Endometrial microvascular endothelial cells (primary cell): Measurements from ENCODE around the gene GLS. TPM values are rescaled to one million over a fixed set of nuclear protein-coding genes. Genes with fewer than 3 reads are reported as not detected.

Experiments used
- in situ Hi-C: cut with HindIII; loops from 2 replicates; pipeline ENCODE4 v1.10.0; 2017; ENCODE audit warnings: low sequenced_read_pairs, low pct_unique_long_range_greater_than_20kb; ENCODE audit errors: inconsistent ontology term
- total RNA-seq: library from RNA; depleted of rRNA; stranded (reverse); fragments of >200 nt; gene quantifications from one replicate; pipeline ENCODE4 v1.2.3, GENCODE V29; 2015; ENCODE audit errors: inconsistent ontology term

The GLS gene
- total RNA-seq, 1 donor from 2014 or later = 110 TPM

DNA sequence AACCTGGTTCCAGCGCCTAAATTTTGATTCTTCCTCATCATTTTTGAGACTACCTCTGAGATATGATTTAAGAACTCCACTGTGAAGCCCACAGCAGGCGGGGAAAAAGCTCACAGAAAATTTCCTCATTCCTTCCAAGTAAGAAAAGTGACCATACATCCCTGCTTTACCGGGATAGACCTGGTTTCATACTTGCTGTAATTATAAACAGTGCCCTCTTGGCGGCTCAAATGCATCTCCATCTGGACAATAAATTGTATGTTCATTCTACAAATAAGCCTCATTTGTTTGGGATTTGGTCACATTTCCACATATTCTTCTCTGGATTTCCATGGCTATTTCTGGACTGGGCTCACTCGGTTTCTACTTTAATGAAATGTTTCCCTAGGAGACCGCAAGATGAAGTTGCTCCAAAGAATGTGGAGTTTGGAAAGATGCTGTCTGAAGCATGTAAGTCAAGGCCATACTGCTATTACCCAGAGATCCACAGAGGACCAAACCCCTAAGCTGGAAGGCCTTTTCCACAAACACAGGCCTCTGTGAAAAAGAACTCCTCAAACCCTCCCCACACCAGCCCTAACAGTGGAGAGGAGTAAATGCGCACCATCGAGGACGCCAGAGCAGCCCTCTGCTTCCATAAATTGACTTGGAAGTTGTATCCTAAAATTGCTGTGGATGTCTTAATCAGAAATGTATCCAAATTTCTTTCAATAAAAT, 119.5 kb downstream of the GLS start:
- in situ Hi-C loops = no loop called here

GRCh38 chr2:191001032-191001431, 120.4 kb downstream of the GLS start:
- in situ Hi-C loops = no loop called here

- in situ Hi-C loops = no loop called here
Measured at GRCh38 chr2:191001624-191002023, 121.0 kb downstream of the GLS start.

DNA sequence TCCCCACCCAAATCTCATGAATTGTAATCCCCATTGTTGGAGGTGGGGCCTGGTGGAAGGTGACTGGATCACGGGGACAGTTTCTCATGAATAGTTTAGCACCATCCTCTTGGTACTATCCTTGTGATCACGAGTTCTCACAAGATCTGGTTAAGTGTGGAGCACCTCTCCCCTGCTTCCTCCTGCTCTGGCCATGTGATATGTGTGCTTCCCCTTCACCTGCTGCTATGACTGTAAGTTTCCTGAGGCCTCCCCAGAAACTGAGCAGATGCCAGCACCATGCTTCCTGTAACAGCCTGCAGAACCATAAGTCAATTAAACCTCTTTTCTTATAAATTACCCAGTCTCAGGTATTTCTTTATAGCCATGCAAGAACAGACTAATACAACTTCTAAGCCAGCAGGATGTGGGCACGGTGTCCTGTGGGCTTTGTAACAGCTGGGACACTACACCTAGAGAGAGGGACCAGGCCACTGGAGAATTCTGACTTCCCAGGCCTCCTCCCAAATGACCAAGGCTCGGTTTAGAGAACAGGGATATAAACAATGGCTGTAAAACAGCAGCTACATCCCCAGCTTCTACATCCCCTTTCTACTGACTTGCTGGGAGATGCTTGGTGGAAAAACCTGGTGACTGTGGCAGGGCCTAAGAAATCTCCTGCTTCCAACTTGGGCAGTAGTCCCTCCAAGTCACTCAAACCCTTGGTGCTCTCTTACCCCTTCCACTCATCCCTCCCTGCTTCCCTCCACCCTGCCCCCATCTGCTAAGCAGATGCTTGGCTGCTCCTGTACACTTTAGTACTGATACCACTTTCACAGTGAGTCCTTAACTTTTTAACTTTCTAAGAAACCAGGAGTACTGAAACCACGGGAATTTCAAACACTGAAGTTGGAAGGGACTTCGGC, 123.0 kb downstream of the GLS start:
- in situ Hi-C loops = no loop called here

GRCh38 chr2:191006297-191006696, 125.7 kb downstream of the GLS start:
- in situ Hi-C loops = no loop called here

DNA sequence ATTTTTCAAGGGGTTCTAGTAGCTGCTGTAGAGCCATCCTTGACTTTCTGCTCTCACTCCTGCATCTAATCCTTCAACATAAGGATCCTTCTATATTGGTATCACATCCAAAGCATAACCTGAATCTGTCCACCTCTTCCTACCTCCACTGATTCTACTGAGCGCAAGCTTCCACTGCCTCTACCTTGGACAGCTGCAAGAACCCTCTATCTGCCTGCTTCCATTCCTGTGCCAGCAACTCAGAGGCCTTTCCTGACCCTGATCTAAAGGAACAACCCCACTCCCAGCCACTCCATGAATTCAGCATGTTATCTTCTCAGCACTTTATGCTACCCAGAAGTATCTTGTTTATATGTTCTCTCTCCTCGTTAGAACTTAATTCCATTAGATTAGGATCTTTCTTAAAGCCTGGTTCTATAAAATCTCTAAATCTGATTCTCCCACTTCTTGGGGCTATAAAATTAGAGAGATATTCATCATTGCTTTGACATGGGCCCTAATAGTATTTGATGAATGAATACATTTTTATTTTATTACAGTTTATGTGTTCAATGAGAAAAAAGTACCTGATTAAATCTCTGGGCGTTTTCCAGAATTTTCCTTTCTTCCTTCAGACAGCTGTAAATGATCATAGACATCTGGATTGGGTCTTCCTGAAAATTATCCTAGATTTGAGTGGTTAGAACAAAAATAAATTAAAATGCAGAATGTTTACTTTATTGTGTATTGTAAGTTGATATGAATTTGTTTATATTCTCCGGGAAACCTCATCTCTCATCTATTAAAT, 126.6 kb downstream of the GLS start:
- in situ Hi-C loops = no loop called here

DNA sequence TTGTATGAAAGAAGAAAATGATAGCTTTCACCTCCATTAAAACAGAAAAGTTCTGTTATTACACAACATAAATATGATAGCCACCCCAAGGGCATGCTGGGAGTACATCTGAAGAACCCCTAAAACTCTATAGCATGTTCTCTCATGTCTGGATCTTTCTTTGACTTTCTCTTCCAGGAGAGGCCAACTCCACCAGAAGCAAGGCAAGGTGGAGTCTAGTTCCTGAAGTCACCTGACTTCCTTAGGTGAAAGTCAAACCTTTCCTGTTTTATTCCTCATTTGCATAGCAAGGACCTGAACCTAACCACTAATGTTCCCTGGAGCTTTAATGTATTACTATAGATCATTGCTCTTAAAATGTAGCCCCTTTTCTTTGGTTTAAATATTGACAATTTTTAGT, 127.7 kb downstream of the GLS start:
- in situ Hi-C loops = no loop called here

- in situ Hi-C loops = no loop called here
Measured at GRCh38 chr2:191009541-191010374, 129.1 kb downstream of the GLS start.

GRCh38 chr2:191010887-191011885, 130.6 kb downstream of the GLS start:
- in situ Hi-C loops = no loop called here

DNA sequence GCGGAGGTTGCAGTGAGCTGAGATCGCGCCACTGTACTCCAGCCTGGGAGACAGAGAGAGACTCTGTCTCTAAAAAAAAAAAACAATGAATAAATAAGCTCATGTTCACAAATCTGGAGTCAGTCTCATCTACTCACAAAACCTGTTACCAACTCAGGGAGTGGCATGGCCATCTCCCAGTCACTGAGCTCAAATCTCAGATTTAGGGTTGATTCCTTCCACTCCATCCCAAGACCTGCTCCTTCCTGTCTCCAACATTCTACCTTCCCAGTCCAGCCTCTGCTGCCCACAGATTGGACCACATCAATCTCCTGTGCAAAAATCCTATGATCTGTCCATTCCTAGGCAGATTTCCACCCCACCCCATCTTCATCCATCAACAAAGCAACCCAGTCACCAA, 131.7 kb downstream of the GLS start:
- in situ Hi-C loops = no loop called here

DNA sequence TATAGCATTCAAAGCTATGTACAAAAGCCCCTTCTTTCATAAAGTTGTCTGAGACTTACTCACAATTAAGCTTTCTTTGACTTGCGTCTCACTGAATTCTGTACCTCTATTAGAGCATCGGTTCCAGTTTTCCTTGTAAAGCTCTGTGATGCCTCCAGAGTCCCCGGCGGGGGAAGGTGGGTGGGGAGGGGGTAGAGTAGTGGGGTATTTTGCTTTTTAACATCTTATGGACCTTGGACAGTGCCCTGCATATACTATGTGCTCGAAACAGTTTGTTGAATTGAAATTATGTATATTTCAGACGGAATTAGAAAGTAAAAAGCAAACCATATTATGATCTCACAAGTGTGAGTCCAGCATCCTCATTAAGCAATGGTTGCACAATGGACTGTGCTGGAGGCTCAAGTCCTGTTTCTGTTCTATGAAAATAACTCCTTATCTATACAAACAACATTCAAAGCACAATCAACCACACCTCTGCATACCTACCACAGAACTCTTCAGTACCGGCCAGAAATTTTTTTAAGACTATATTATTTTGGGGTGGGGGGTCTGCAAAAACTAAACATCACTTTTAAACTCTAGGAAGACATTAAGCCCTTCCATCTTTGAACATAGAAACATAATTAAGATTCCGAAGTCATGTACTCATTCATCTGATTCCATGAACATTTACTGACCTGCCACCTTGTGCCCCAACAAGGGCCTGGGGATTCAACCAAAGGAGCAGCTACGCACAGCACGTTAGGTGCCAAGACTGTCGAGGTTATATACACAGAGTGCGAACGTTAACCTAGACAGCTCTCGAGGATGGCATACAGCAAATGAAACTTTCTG, 132.4 kb downstream of the GLS start:
- in situ Hi-C loops = no loop called here

DNA sequence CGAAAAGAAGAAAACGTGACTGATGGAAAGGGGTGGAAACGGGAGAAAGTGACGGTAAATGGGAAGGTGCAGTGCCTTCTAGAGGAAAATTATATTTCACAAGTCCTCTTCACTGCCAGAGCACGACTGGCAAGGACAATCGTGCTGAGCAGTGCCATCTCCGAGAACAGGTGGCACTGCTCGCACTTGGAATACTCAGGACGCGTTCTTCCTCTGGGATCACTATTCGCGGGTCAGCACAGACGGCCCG, 133.0 kb downstream of the GLS start:
- in situ Hi-C loops = no loop called here

DNA sequence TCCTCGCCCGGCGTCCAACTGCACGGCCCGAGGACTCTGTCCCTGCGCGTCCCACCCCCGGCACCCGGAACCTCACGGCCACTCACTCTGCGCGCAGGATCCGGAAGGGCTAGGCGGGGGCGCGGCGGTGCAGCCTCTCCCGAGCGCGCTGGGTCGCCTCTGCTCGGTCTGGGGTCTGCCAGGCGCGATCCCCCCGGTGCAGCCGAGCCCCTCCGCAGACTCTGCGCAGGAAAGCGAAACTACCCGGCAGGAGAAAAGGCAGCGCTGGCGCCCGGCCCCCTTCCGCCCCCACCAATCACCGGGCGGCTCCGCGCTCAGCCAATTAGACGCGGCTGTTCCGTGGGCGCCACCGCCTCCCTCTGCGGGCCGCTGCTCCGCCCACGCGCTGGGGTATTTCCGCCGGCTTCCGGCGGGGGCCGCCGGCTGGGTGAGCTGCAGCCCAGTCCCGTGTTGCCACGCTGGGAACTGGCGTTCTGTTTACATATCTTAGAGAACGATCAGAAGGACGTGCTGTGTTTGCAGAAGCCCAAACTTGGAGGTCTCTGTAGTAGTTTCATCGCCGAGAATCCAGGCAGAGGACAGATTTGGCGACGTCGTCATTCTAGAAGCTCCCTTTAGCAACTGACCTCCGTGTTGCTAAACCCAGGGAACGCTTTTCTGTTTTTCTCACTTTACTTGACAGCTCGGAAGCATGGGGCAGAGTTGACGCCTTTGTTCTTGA, 133.5 kb downstream of the GLS start, which contains the start of gene STAT1:
STAT1 (minus strand) TSS at position 240 of the 721 bp plus-strand sequence. CDS start 4,168 bp downstream, outside the sequence.
- in situ Hi-C loops = no loop called here

DNA sequence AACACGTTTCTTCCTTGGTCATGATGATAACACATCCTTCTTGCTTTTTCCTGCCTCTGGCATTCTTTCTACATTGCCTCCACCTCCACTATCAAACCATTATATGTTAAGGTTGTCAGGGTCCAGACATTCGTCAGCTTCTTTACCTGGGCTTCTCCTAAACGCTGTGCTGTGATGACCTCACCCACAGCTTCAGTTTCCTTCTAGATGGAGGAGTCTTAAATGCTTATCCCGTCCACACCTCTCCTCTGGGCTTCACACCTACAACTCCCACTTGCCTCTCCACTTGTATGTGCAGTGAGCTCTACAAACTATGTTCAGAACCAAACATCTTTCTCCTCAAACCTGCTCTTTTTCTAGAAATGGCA, 134.0 kb downstream of the GLS start:
- in situ Hi-C loops = no loop called here
